Progenitor cell of endocrine pancreas (in vitro differentiated cells): ENCODE measurements around the gene TCEA3. TPM values are rescaled to one million over a fixed set of nuclear protein-coding genes. Genes with fewer than 3 reads are reported as not detected.

Source experiments
- DNase-seq: peaks from one replicate; pipeline ENCODE4 v3.0.0; 2021; ENCODE audit warnings: low spot score; ENCODE audit not compliant: unreplicated experiment
- H3K27ac Mint-ChIP-seq: 2 replicates; pipeline ENCODE4 v1.8.0; 2021; ENCODE audit warnings: mild to moderate bottlenecking, moderate library complexity, mixed read lengths
- H3K27me3 Mint-ChIP-seq: 2 replicates; pipeline ENCODE4 v1.8.0; 2021; ENCODE audit warnings: mixed read lengths
- H3K36me3 Mint-ChIP-seq: 2 replicates; pipeline ENCODE4 v1.8.0; 2022; ENCODE audit warnings: mixed read lengths; ENCODE audit not compliant: insufficient read depth
- H3K4me1 Mint-ChIP-seq: 2 replicates; pipeline ENCODE4 v1.8.0; 2021; ENCODE audit warnings: low read depth, mixed read lengths
- H3K4me3 Mint-ChIP-seq: 2 replicates; pipeline ENCODE4 v1.8.0; 2021; ENCODE audit warnings: low read depth, mild to moderate bottlenecking, moderate library complexity, mixed read lengths
- H3K9me3 Mint-ChIP-seq: 2 replicates; pipeline ENCODE4 v1.8.0; 2021; ENCODE audit warnings: low read depth, mixed read lengths
- total RNA-seq: library from RNA; stranded (reverse); gene quantifications from 2 replicates; pipeline ENCODE4 v1.2.1, GENCODE V29; 2021
- TF ChIP-seq, protein P1 (sequence below): fragments of 200-600 bp; sonication (generic); IDR thresholded peaks from one replicate; pipeline ENCODE4 v1.5.0; 2021; ENCODE audit warnings: antibody characterized with exemption, mild to moderate bottlenecking; ENCODE audit not compliant: unreplicated experiment

TCEA3 gene
- total RNA-seq, 1 donor from 2014 or later = 12.9 TPM

DNA sequence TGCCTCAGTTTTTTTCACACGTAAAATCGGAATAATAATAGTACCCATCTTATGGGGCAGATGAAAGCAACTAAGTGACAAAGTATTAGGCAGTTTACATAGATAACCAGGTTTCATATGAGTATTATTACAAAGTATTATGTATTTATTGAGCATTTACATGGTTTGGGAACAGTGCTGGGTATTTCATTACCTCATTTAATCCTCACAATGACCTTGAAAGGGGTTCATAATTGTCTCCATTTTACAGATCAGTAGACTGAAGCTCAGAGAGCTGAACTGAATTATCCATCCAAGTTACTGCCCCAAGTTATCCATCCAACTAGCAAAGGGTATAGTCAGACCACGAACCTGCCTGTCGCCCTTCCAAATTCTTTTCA, 21.2 kb downstream of the TCEA3 start:
- H3K4me3 Mint-ChIP-seq = no peak overlapping the region
- peaks cover 1% of the 10 kb centered on the region for H3K4me1 Mint-ChIP-seq
- no peak for DNase-seq
- no peaks in the 10 kb centered on the region for H3K9me3 Mint-ChIP-seq
- TF ChIP-seq, protein P1, sequence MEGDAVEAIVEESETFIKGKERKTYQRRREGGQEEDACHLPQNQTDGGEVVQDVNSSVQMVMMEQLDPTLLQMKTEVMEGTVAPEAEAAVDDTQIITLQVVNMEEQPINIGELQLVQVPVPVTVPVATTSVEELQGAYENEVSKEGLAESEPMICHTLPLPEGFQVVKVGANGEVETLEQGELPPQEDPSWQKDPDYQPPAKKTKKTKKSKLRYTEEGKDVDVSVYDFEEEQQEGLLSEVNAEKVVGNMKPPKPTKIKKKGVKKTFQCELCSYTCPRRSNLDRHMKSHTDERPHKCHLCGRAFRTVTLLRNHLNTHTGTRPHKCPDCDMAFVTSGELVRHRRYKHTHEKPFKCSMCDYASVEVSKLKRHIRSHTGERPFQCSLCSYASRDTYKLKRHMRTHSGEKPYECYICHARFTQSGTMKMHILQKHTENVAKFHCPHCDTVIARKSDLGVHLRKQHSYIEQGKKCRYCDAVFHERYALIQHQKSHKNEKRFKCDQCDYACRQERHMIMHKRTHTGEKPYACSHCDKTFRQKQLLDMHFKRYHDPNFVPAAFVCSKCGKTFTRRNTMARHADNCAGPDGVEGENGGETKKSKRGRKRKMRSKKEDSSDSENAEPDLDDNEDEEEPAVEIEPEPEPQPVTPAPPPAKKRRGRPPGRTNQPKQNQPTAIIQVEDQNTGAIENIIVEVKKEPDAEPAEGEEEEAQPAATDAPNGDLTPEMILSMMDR = no peak
- peaks cover 3% of the 10 kb centered on the region for H3K36me3 Mint-ChIP-seq
- no peaks in the 10 kb centered on the region for H3K27me3 Mint-ChIP-seq
- H3K27ac Mint-ChIP-seq = no peak overlapping the region

DNA sequence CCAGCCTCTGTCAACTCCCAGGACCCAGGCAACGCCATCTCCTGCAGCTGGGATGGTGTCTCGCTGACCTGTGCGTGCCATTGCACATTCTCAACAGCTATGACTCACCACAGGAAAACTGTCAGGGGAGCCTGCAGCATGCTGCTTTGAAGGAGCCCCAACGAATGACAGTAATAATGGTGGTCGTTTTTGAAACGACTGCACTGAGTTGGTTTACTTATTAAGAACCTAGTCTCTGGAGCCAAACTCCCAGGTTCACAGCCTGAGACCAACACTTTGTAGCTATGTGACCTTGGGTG, 21.6 kb downstream of the TCEA3 start:
- Mint-ChIP-seq H3K27me3 (no peaks in the 10 kb centered on the region), H3K4me3 (no peak overlapping the region), H3K27ac (no peak overlapping the region)

DNA sequence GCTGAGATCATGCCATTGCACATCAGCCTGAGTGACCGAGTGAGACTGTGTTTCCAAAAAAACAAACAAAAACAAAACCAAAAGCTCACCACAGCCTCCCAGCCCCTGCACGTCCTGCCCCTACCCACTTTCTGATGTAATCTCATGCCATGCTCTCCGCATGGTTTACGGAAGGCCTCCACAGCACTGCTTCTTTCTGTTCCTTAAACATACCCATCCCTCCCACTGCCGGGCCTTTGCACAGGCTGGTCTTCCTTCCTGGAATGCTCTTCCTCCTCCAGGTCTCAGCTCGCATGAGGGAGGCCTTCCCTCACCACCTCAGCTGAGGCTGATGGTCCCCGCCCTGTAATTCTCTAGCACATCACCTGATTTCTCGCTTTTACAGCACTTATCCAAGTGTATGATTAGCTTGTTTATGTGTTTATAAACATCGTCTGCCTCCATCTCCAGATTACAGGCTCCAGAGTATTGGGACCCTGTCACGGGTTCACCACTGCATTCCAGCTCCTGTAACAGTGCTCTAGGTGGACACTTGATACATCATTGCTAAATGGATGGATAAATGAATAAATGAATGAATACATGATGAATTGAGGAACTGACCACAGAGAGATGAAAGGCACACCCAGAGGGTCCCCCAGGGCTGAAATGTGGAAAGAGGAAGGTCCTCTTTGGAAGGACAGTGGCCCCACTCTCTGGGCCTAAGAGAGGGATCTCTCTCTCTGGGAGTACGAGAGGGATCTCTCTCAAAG, 22.1 kb downstream of the TCEA3 start:
- no peak for DNase-seq
- Mint-ChIP-seq H3K9me3 (no peaks in the 10 kb centered on the region), H3K4me1 (peaks cover 1% of the 10 kb centered on the region), H3K27ac (no peak overlapping the region), H3K36me3 (peaks cover 3% of the 10 kb centered on the region), H3K4me3 (no peak overlapping the region), H3K27me3 (no peaks in the 10 kb centered on the region)
- TF ChIP-seq, protein P1 = no peak

More for the DNA sequence above, 21.6 kb downstream of the TCEA3 start:
- TF ChIP-seq, protein P1 = no peak
- Mint-ChIP-seq H3K4me1 (peaks cover 1% of the 10 kb centered on the region), H3K36me3 (peaks cover 3% of the 10 kb centered on the region), H3K9me3 (no peaks in the 10 kb centered on the region)
- DNase-seq = no peak

DNA sequence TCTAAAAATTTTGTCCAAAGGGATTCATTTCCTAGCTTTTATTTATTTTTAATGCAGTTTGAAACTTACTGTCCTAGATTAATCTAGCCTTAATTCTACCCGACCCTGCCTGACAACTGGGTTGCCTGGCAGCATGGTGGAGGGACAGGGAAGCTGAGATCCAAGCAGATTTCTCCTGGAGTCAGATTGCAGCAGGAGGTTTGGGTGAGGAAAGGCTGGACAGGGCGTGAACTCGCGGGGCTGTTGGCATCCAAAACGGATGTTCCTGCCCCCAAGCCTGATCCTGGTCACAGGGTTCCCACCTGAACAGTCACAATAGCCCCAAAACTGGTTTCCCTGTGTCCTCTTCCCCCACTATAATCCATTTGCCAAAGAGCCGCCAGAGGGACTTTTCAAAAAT, 23.2 kb downstream of the TCEA3 start:
- no peaks in the 10 kb centered on the region for H3K27me3 Mint-ChIP-seq
- no peak for DNase-seq
- H3K27ac Mint-ChIP-seq = no peak overlapping the region
- H3K36me3 Mint-ChIP-seq = peaks cover 6% of the 10 kb centered on the region
- no peak overlapping the region for H3K4me3 Mint-ChIP-seq
- H3K9me3 Mint-ChIP-seq = no peaks in the 10 kb centered on the region
- TF ChIP-seq, protein P1 = no peak
- H3K4me1 Mint-ChIP-seq = peaks cover 1% of the 10 kb centered on the region

DNA sequence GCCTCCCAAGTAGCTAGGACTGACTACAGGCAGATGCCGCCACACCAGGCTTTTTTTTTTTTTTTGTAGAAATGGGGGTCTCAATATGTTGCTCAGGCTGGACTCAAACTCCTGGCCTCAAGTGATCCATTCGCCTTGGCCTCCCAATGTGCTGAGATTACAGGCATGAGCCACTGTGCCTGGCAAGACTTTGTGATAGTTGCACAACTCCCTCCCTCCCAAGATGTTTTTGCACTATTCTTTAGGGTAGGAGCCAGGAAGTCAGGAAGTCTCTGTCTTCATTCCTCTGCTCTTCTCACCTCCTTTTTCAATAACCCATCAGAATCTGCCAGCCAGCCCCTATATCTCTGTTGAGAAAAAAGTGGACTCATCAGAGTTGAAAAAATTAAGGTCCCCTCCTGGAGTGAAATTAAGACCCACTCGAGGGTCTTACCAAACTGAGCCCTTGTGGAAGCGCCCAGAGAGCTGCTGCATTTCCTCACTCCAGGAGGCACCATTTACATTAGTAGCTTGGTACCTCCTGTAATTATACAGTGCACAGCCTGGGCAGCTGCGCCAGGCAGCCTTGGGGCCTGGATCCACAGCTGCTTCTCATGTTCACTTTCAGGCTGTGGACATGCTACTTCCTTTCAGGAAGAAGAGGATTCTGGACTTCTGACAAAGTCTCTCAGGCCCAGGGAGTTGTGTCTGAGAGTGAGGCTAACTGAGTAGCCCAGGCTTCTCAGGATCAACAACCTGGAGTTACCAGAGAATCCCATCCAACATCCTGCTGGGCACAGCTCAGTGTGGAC, 24.0 kb downstream of the TCEA3 start:
- H3K27me3 Mint-ChIP-seq = no peaks in the 10 kb centered on the region
- H3K9me3 Mint-ChIP-seq = no peaks in the 10 kb centered on the region
- H3K27ac Mint-ChIP-seq = no peak overlapping the region
- H3K36me3 Mint-ChIP-seq = peaks cover 9% of the 10 kb centered on the region
- H3K4me3 Mint-ChIP-seq = no peak overlapping the region
- no peak for DNase-seq
- peaks cover 1% of the 10 kb centered on the region for H3K4me1 Mint-ChIP-seq
- TF ChIP-seq, protein P1 = no peak
